C4-2B (cell line): ENCODE measurements around the gene NT5C.

Experiments used
- H3K27ac ChIP-seq: fragments of 450-650 bp; 2 replicates; pipeline ENCODE4 v1.5.1; 2017
- ZFX ChIP-seq: fragments of 450-650 bp; IDR thresholded peaks from 2 replicates; pipeline ENCODE4 v1.6.1; 2017
- TF ChIP-seq, protein P1 (sequence below): fragments of 450-650 bp; conservative IDR thresholded peaks from 2 replicates; pipeline ENCODE4 v1.5.1; 2017; ENCODE audit warnings: mild to moderate bottlenecking

NT5C gene

DNA sequence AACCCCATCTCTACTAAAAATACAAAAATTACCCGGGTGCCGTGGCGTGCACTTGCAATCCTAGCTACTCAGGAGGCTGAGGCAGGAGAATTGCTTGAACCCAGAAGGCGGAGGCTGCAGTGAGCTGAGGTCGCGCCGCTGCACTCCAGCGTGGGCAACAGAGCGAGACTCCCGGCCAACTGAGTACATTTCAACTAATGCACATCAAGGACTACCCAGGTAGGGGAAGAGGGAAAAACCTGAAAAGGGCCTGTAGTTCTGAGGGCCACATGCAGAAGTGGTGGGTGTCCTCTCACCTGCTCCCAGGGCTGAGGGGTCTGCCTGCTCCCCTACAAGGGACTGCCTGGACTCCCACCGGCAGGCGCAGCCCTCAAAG is 44.4 kb downstream of the NT5C start:
- H3K27ac ChIP-seq = no peak overlapping the region

GRCh38 chr17:75086496-75087181 is 44.9 kb downstream of the NT5C start:
- no peak overlapping the region for H3K27ac ChIP-seq
- no peak for TF ChIP-seq ZFX
- TF ChIP-seq, protein P1, sequence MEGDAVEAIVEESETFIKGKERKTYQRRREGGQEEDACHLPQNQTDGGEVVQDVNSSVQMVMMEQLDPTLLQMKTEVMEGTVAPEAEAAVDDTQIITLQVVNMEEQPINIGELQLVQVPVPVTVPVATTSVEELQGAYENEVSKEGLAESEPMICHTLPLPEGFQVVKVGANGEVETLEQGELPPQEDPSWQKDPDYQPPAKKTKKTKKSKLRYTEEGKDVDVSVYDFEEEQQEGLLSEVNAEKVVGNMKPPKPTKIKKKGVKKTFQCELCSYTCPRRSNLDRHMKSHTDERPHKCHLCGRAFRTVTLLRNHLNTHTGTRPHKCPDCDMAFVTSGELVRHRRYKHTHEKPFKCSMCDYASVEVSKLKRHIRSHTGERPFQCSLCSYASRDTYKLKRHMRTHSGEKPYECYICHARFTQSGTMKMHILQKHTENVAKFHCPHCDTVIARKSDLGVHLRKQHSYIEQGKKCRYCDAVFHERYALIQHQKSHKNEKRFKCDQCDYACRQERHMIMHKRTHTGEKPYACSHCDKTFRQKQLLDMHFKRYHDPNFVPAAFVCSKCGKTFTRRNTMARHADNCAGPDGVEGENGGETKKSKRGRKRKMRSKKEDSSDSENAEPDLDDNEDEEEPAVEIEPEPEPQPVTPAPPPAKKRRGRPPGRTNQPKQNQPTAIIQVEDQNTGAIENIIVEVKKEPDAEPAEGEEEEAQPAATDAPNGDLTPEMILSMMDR = no peak

More for the DNA sequence above, 44.4 kb downstream of the NT5C start:
- no peak for TF ChIP-seq ZFX
- TF ChIP-seq, protein P1 = no peak

GRCh38 chr17:75084039-75084660 is 47.4 kb downstream of the NT5C start:
- TF ChIP-seq ZFX = no peak
- TF ChIP-seq, protein P1 = no peak
- no peak overlapping the region for H3K27ac ChIP-seq

DNA sequence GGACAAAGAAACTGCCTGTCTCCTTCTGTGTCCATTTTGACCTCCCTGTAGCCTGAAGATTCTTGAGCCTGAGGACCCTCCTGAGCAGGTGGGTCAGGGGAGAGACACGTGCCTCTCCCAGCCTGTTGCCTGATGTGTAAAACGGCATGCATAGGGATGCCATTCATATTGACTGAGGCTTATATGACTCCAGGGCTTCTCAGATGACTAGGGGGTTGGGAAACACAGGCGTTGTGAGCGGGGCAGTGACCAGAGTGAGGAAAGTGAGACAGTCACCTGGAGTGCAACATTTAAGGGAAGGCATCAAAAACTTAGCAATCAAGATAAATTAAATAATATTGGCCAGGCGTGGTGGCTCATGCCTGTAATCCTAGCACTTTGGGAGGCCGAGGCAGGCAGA is 48.9 kb downstream of the NT5C start:
- no peak overlapping the region for H3K27ac ChIP-seq
- no peak for TF ChIP-seq ZFX
- TF ChIP-seq, protein P1 = no peak

- TF ChIP-seq ZFX = no peak
- TF ChIP-seq, protein P1 = no peak
- H3K27ac ChIP-seq = no peak overlapping the region
Measured at GRCh38 chr17:75081611-75082540, 49.7 kb downstream of the NT5C start.
